ENCODE measurements around the gene PKD2.
A peak's percentile ranks its signal among the peaks of the same experiment; 100 is the strongest.
"Not testable (repeated sequence)": the region's sequence is repeated elsewhere in the genome, so short reads cannot be mapped to it uniquely, and the experiment has no call there.

Gene PKD2

DNA sequence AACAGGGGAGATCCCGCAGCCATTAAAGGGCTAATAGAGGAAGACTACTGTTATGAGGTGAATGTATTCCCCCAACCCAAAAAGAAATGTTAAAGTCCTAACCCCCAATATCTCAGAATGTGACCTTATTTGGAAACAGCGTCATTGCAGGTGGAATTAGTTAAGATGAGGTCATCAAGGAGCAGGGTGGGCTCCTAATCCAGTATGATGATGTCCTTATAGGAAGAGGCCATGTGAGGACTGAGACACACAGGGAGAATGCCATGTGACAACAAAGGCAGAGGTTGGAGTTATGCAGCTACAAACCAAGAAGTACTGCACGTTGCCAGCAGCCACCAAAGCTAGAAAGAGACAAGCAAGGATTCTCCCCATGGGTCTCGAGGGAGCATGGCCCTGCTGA, 17.7 kb upstream of the PKD2 start:
- Histone ChIP-seq H3K4me3 (ENCODE audit: low read depth in 1 of 2, low read length in 2 of 2) (no peak overlapping the region), H3K27ac (ENCODE audit: low read length) (no peak overlapping the region), H3K36me3 (ENCODE audit: control insufficient read depth in 1 of 2, insufficient read depth in 2 of 2, low read length in 2 of 2) (no peaks in the 10 kb centered on the region), H3K4me1 (ENCODE audit: control insufficient read depth in 1 of 2, insufficient read depth in 2 of 2, low read length in 2 of 2) (no peaks in the 10 kb centered on the region), H3K27me3 (ENCODE audit: low read depth, low read length) (no peaks in the 10 kb centered on the region), H3K9me3 (ENCODE audit: control insufficient read depth in 1 of 2, low read length in 2 of 2) (no peaks in the 10 kb centered on the region)

DNA sequence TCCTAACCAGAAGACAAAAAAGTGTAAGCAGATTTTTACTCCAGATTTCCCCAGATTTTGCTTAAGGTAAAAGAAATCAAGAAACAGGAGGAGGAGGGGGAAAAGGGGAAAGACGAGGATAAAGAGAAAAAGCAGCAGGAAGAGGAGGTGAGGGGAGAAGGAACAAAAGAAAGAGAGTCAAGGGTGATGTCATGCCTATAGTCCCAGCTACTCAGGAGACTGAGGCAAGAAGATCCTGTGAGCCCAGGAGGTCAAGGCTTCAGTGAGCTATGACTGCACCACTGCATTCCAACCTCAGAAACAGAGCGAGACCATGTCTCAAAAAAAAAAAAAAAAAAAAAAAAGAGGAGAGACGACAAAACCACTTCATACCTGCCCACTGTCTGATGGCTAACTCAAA, 12.0 kb upstream of the PKD2 start:
- Histone ChIP-seq H3K4me1 (ENCODE audit: control insufficient read depth in 1 of 2, insufficient read depth in 2 of 2, low read length in 2 of 2) (no peaks in the 10 kb centered on the region), H3K36me3 (ENCODE audit: control insufficient read depth in 1 of 2, insufficient read depth in 2 of 2, low read length in 2 of 2) (no peaks in the 10 kb centered on the region), H3K4me3 (ENCODE audit: low read depth in 1 of 2, low read length in 2 of 2) (no peak overlapping the region), H3K27me3 (ENCODE audit: low read depth, low read length) (no peaks in the 10 kb centered on the region), H3K9me3 (ENCODE audit: control insufficient read depth in 1 of 2, low read length in 2 of 2) (no peaks in the 10 kb centered on the region), H3K27ac (ENCODE audit: low read length) (no peak overlapping the region)

DNA sequence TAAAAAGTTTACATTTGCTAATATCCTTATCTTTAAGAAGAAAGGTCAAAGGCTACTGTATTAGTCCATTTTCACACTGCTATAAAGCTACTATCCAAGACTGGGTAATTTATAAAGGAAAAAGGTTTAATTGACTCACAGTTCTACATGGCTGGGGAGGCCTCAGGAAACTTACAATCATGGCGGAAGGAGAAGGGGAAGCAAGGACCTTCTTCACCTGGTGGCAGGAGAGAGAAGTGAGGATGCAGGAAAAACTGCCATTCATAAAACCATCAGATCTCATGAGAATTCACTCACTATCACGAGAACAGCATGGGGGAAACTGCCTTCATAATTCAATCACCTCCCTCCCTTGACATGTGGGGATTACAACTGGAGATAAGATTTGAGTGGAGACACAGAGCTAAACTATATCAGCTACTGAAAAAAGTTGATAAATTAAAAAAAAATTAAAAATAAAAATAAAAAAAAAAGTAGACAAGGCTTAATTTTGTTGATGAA, 8.2 kb upstream of the PKD2 start:
- not testable (repeated sequence) for H3K4me1 ChIP-seq (ENCODE audit: control insufficient read depth in 1 of 2, insufficient read depth in 2 of 2, low read length in 2 of 2); H3K9me3 ChIP-seq (ENCODE audit: control insufficient read depth in 1 of 2, low read length in 2 of 2); H3K27me3 ChIP-seq (ENCODE audit: low read depth, low read length); H3K36me3 ChIP-seq (ENCODE audit: control insufficient read depth in 1 of 2, insufficient read depth in 2 of 2, low read length in 2 of 2); H3K4me3 ChIP-seq (ENCODE audit: low read depth in 1 of 2, low read length in 2 of 2); H3K27ac ChIP-seq (ENCODE audit: low read length)

DNA sequence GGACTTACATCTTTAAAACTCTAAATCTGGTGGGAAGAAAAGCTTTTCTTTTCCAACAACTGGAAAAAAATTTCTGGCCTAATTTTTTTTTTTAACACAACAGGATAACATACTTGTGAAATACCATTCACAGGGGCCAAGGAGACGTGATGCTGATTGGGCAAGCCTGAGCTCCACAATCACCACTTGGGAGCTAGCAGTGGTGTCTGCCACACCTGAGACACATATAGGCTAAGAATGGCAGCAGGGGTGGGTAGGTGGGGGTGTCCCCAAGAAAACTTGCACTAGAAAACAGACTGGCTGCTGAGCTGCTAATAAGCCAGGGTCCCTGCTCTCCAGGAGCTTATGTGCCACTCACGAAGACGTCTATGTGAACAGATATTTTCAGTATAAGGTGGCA, 5.6 kb upstream of the PKD2 start:
- no peak overlapping the region for H3K27ac ChIP-seq (ENCODE audit: low read length)
- no peak overlapping the region for H3K4me3 ChIP-seq (ENCODE audit: low read depth in 1 of 2, low read length in 2 of 2)
- H3K9me3 ChIP-seq (ENCODE audit: control insufficient read depth in 1 of 2, low read length in 2 of 2) = no peaks in the 10 kb centered on the region
- peaks cover 0 to 8% of the 10 kb centered on the region in 2 donors for H3K4me1 ChIP-seq (ENCODE audit: control insufficient read depth in 1 of 2, insufficient read depth in 2 of 2, low read length in 2 of 2)
- no peaks in the 10 kb centered on the region for H3K36me3 ChIP-seq (ENCODE audit: control insufficient read depth in 1 of 2, insufficient read depth in 2 of 2, low read length in 2 of 2)
- H3K27me3 ChIP-seq (ENCODE audit: low read depth, low read length) = no peaks in the 10 kb centered on the region

DNA sequence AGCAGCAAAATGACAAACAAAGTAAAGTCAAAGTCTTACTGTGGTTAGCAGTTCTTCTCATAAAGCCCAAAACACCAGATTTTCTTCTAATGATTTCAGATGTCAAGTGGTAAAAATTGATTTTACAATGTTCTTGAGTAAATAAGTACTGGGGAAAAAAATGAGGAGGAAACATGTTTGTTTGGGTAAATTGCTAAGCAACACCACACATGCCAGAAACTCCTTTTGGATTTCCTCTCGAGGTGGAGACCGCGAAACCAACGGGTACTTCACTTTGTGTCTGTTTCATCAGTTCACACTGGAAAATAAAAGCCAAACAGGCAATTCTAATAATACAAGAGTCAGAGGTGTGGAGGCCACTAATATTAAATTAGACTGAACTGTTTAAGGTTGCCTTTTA, 4.6 kb upstream of the PKD2 start:
- no peak overlapping the region for H3K27ac ChIP-seq (ENCODE audit: low read length)
- no peaks in the 10 kb centered on the region for H3K36me3 ChIP-seq (ENCODE audit: control insufficient read depth in 1 of 2, insufficient read depth in 2 of 2, low read length in 2 of 2)
- no peak overlapping the region for H3K4me3 ChIP-seq (ENCODE audit: low read depth in 1 of 2, low read length in 2 of 2)
- H3K27me3 ChIP-seq (ENCODE audit: low read depth, low read length) = no peaks in the 10 kb centered on the region
- H3K4me1 ChIP-seq (ENCODE audit: control insufficient read depth in 1 of 2, insufficient read depth in 2 of 2, low read length in 2 of 2) = peaks cover 0 to 12% of the 10 kb centered on the region in 2 donors
- H3K9me3 ChIP-seq (ENCODE audit: control insufficient read depth in 1 of 2, low read length in 2 of 2) = no peaks in the 10 kb centered on the region

DNA sequence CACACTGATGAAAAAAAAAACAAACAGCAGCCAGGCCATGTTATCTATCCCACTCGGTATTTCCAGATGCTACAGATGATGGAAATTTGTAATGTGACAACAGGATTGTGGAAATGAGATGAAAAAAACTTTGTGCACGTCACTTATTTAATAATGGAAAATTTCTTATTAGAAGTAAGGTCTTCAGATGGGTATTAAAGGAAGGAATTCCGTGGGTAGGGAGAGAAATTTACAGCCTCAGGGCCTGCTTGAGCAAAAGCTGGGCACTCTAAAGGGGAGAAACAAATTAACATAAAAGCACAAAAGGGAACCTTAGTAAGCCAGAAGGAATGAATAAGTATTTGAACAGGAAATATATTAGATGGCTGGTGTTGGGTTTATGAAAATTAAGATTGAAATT, 4.2 kb upstream of the PKD2 start:
- Histone ChIP-seq H3K27ac (ENCODE audit: low read length) (no peak overlapping the region), H3K4me1 (ENCODE audit: control insufficient read depth in 1 of 2, insufficient read depth in 2 of 2, low read length in 2 of 2) (peaks cover 0 to 12% of the 10 kb centered on the region in 2 donors), H3K4me3 (ENCODE audit: low read depth in 1 of 2, low read length in 2 of 2) (no peak overlapping the region), H3K27me3 (ENCODE audit: low read depth, low read length) (no peaks in the 10 kb centered on the region), H3K36me3 (ENCODE audit: control insufficient read depth in 1 of 2, insufficient read depth in 2 of 2, low read length in 2 of 2) (no peaks in the 10 kb centered on the region), H3K9me3 (ENCODE audit: control insufficient read depth in 1 of 2, low read length in 2 of 2) (no peaks in the 10 kb centered on the region)

DNA sequence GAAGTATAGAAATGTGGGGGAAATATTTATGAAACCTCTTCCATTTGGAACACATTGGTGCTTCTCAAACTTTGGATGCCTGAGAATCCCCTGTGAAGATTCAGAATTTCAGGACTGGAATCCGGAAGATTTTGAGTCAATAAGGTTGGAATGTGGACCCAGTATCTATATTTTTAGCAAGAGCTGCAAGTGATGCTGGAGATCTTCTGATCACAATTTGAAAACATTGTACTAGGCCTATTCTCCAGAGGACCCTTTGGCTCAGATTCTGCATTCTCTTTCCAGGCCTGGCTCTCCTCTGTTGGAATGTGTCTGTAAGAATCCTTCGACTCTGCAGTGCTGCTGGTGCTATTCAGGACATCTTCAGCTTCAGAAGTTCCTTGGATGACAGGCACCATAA, 2.4 kb upstream of the PKD2 start:
- Histone ChIP-seq H3K9me3 (ENCODE audit: control insufficient read depth in 1 of 2, low read length in 2 of 2) (no peaks in the 10 kb centered on the region), H3K27me3 (ENCODE audit: low read depth, low read length) (no peaks in the 10 kb centered on the region), H3K4me3 (ENCODE audit: low read depth in 1 of 2, low read length in 2 of 2) (no peak overlapping the region), H3K27ac (ENCODE audit: low read length) (no peak overlapping the region), H3K4me1 (ENCODE audit: control insufficient read depth in 1 of 2, insufficient read depth in 2 of 2, low read length in 2 of 2) (peaks cover 5 to 24% of the 10 kb centered on the region in 2 donors), H3K36me3 (ENCODE audit: control insufficient read depth in 1 of 2, insufficient read depth in 2 of 2, low read length in 2 of 2) (no peaks in the 10 kb centered on the region)

DNA sequence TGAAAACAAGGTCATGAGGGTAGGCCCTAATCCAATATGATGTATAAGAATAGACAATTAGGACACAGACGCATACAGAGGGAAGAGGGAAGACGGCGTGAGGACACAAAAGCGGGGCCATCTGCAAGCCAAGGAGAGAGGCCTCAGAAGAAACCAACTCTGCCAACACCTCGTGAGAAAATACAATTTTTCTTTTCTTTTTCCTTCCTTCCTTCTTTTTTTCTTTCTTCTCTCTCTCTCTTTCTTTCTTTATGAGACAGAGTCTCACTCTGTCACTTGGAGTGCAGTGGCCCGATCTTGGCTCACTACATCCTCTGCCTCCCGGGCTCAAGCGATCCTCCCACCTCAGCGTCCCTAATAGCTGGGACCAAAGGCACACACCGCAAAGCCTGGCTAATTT, 1.5 kb upstream of the PKD2 start:
- H3K9me3 ChIP-seq (ENCODE audit: control insufficient read depth in 1 of 2, low read length in 2 of 2) = no peaks in the 10 kb centered on the region
- H3K36me3 ChIP-seq (ENCODE audit: control insufficient read depth in 1 of 2, insufficient read depth in 2 of 2, low read length in 2 of 2) = no peaks in the 10 kb centered on the region
- peaks cover 13 to 28% of the 10 kb centered on the region in 2 donors for H3K4me1 ChIP-seq (ENCODE audit: control insufficient read depth in 1 of 2, insufficient read depth in 2 of 2, low read length in 2 of 2)
- no peaks in the 10 kb centered on the region for H3K27me3 ChIP-seq (ENCODE audit: low read depth, low read length)
- no peak overlapping the region for H3K4me3 ChIP-seq (ENCODE audit: low read depth in 1 of 2, low read length in 2 of 2)
- H3K27ac ChIP-seq (ENCODE audit: low read length) = no peak overlapping the region

DNA sequence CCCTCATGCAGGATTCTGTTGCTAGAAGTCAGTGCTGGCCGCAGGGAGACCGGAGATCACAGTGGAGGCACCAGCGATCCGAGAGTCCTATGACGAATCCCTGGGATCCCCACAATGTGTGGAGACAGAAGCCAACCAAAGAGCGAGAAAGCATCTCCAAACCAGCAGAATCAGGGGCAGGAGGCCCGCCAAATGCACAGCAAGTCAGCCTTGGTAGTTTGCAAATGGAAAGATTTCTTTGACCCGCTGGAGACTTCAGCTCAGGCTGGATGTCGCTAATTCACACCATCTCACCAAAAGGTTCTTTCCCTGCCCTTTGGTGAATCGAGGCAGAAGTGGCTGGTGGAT, 505 bp upstream of the PKD2 start:
- Histone ChIP-seq H3K27ac (ENCODE audit: low read length) (no peak overlapping the region), H3K9me3 (ENCODE audit: control insufficient read depth in 1 of 2, low read length in 2 of 2) (no peaks in the 10 kb centered on the region), H3K27me3 (ENCODE audit: low read depth, low read length) (no peaks in the 10 kb centered on the region), H3K36me3 (ENCODE audit: control insufficient read depth in 1 of 2, insufficient read depth in 2 of 2, low read length in 2 of 2) (no peaks in the 10 kb centered on the region), H3K4me3 (ENCODE audit: low read depth in 1 of 2, low read length in 2 of 2) (peak overlapping the region; percentile 55 to 57), H3K4me1 (ENCODE audit: control insufficient read depth in 1 of 2, insufficient read depth in 2 of 2, low read length in 2 of 2) (peaks cover 13 to 38% of the 10 kb centered on the region in 2 donors)

DNA sequence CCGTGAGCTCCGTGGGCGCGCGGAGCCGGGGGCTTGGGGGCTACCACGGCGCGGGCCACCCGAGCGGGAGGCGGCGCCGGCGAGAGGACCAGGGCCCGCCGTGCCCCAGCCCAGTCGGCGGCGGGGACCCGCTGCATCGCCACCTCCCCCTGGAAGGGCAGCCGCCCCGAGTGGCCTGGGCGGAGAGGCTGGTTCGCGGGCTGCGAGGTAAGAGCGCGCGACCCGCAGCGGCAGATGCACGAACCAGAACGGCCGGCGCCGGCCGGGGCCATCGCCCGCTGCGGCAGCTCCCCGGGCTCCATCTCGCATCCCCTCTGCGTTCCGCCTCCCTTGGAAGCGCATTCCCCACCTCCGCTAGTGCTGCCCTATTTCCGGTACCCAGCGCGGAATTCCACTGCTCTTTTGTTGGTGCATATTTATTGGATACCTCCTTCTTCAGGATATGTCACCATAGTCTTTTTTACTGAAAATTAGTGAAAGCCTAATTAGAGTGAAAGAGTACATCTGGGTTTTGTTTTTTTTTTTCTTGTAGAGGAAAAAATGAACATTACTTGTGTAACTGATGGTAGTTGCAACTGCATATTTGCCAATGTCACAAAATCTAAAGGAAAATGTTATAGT, 797 bp downstream of the PKD2 start:
- Histone ChIP-seq H3K36me3 (ENCODE audit: control insufficient read depth in 1 of 2, insufficient read depth in 2 of 2, low read length in 2 of 2) (peaks cover 0 to 3% of the 10 kb centered on the region in 2 donors), H3K27ac (ENCODE audit: low read length) (peak overlapping the region; percentile 56), H3K4me3 (ENCODE audit: low read depth in 1 of 2, low read length in 2 of 2) (peak overlapping the region; percentile 75 to 91), H3K27me3 (ENCODE audit: low read depth, low read length) (no peaks in the 10 kb centered on the region), H3K4me1 (ENCODE audit: control insufficient read depth in 1 of 2, insufficient read depth in 2 of 2, low read length in 2 of 2) (peaks cover 13 to 50% of the 10 kb centered on the region in 2 donors), H3K9me3 (ENCODE audit: control insufficient read depth in 1 of 2, low read length in 2 of 2) (no peaks in the 10 kb centered on the region)

DNA sequence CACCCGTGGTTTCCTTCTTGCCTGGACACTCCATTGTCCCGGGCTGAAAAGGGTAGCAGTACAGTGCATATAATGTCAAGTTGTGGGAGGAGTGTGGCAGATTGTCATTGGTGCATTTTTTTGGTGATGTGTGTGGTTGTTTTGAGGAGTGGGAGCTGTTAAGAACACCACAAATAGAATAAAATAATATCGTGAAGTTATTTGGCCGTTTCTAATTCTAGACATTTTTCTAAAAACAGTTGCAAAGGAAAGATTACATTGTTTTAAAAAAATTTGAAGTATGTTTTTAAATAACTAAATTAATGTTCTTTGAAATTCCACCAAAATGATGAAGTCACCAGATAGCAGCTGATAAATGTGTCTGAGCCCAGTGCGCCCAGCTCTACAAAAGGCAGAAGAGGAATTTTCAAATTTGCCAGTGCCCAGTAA, 1.3 kb downstream of the PKD2 start:
- peaks cover 13 to 53% of the 10 kb centered on the region in 2 donors for H3K4me1 ChIP-seq (ENCODE audit: control insufficient read depth in 1 of 2, insufficient read depth in 2 of 2, low read length in 2 of 2)
- H3K27me3 ChIP-seq (ENCODE audit: low read depth, low read length) = no peaks in the 10 kb centered on the region
- no peaks in the 10 kb centered on the region for H3K9me3 ChIP-seq (ENCODE audit: control insufficient read depth in 1 of 2, low read length in 2 of 2)
- H3K36me3 ChIP-seq (ENCODE audit: control insufficient read depth in 1 of 2, insufficient read depth in 2 of 2, low read length in 2 of 2) = peaks cover 0 to 3% of the 10 kb centered on the region in 2 donors
- peak overlapping the region; percentile 75 to 91 for H3K4me3 ChIP-seq (ENCODE audit: low read depth in 1 of 2, low read length in 2 of 2)
- H3K27ac ChIP-seq (ENCODE audit: low read length) = peak overlapping the region; percentile 56

DNA sequence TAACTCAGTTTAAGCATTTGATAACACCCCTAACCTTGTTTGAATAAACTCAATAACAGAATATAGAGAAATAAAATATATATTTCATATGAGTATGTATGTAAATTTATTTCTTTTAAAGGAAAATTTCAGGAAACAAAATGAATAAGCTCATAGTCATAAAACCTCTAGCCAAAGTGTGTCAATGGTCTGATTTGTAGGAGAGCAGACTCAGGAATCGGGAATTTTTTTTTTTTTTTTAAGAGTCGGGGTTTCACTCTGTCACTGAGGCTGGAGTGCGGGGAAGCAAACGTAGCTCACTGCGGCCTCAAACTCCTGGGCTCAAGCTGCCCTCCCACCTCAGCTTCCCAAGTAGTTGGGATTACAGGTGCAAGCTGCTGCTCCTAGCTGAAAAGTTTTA, 2.4 kb downstream of the PKD2 start:
- peaks cover 13 to 53% of the 10 kb centered on the region in 2 donors for H3K4me1 ChIP-seq (ENCODE audit: control insufficient read depth in 1 of 2, insufficient read depth in 2 of 2, low read length in 2 of 2)
- H3K27me3 ChIP-seq (ENCODE audit: low read depth, low read length) = no peaks in the 10 kb centered on the region
- H3K36me3 ChIP-seq (ENCODE audit: control insufficient read depth in 1 of 2, insufficient read depth in 2 of 2, low read length in 2 of 2) = peaks cover 0 to 3% of the 10 kb centered on the region in 2 donors
- H3K9me3 ChIP-seq (ENCODE audit: control insufficient read depth in 1 of 2, low read length in 2 of 2) = no peaks in the 10 kb centered on the region
- H3K27ac ChIP-seq (ENCODE audit: low read length) = no peak overlapping the region
- peak overlapping the region in 1 of 2 donors; percentile 91 for H3K4me3 ChIP-seq (ENCODE audit: low read depth in 1 of 2, low read length in 2 of 2)
